Activated CD8-positive, alpha-beta memory T cell treated with anti-CD3 and anti-CD28 coated beads for 36 hours (primary cell): Measurements from ENCODE around the gene MCF2L2. TPM values are rescaled to one million over a fixed set of nuclear protein-coding genes. Genes with fewer than 3 reads are reported as not detected.

Source experiments
- CTCF ChIA-PET: fragments of 350-600 bp; sonication (Branson Sonifier 250); formaldehyde crosslinking; loops from one replicate; lab custom pipeline; 2021; ENCODE audit warnings: antibody characterized with exemption; lab: Charles Lee
- POLR2A ChIA-PET: fragments of 350-600 bp; sonication (Branson Sonifier 250); formaldehyde crosslinking; loops from one replicate; lab custom pipeline; 2021; ENCODE audit warnings: antibody characterized with exemption; lab: Charles Lee
- total RNA-seq, 2 experiments: library from RNA; stranded (reverse); gene quantifications; one replicate each; pipeline ENCODE4 v1.2.3, GENCODE V29; 2021

Gene MCF2L2
- total RNA-seq, 2 experiments from 2014 or later = 3.0 to 3.7 TPM

DNA sequence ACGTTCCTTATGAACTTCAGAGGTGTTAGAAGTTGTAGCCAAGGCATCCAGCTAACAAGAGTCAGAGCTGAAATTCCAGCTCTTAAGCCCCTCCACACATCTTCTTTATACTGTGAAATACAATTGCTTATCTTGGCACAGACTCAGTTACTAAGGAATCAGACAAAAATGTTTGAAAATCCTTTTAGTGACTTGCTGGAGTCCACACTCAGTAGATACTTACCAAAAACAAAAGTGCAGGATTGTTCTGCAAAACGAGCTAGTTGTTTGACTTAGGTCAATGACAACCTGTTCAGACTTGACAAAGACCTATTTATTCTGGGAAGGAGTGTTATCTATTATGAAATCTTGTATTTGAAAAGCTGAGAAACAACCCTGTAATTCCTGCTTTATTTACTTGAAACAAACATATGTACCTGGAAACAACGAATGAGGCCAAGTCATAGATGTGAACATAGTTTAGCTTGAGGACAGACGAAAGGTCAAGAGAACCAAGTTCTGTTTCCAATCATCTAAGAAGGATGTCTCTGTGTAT lies 136.9 kb downstream of the MCF2L2 start:
- ChIA-PET CTCF (interaction anchor here (0.7 to 1.5 kb wide), 2 partner anchors 74 to 88 kb away, joined by 3 read pairs; no protein-coding TSS in a partner anchor), POLR2A (no interaction called here)

DNA sequence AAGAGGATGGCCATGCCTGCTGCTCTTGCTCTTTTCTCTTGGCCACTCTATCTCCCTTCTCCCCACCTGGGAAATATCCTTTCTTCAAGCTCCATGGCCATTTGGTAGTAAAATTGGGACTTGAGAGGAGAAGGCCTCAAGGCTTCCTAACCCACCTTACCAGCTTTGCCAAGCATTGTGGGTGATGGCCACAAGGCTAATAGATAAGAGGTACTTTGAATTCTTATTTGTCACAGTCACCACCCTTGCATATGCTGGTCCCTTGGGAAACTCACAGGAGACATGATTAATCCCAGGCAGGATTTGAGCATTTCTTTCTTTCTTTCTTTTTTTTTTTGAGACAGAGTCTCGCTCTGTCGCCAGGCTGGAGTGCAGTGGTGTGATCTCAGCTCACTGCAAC lies 138.2 kb downstream of the MCF2L2 start:
- ChIA-PET CTCF (no interaction called here), POLR2A (no interaction called here)

DNA sequence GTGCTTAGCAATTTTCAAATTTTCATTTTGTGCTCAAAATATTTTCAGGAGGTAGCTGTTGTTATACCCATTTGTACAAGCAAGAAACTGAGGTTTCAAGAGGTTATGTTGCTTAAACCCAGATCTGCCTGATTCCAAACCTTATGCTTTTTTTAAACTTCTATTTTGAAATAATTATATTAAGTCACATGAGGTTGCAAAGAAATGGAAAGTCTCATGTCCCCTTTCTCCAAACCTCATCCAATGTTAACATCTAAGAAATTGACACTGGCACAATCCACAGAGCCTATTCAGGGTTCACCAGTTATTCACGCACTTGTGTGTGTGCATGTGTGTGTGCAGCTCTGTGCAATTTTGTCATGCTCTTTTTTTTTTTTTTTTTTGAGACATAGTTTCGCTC lies 140.3 kb downstream of the MCF2L2 start:
- CTCF ChIA-PET = no interaction called here

DNA sequence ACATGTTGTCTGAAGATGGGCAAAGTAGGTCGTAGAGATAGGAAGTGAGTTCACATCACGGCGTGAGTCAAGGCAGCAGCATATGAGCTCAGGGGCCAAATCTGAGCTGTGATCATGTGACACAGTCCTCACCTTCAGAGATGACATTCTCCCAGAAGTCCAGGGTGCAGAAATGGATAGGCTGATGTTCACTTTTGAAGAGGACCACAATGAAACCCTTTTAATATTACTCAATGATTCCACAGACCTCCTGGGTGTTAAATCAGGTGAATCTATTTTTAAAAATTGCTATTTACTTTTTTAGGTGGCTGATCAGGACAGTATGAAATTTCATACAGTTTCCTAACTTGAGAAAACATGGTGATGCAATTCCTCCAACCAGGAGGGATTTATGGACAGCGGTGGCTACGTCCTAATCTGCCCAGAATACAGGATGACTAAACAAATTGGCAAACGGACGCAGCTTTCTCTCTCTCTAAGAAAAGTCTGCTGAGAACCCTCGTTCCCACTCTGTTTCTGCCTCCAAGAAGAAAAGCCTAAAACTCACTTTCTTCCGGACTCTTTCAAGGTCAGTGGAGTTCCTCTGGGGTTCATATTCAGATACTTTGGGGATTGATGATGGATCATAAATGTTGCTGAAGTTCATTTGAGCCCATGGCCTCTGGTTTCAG lies 141.0 kb downstream of the MCF2L2 start:
- POLR2A ChIA-PET = no interaction called here
- CTCF ChIA-PET = no interaction called here

More for the DNA sequence above, 140.3 kb downstream of the MCF2L2 start:
- POLR2A ChIA-PET = no interaction called here

DNA sequence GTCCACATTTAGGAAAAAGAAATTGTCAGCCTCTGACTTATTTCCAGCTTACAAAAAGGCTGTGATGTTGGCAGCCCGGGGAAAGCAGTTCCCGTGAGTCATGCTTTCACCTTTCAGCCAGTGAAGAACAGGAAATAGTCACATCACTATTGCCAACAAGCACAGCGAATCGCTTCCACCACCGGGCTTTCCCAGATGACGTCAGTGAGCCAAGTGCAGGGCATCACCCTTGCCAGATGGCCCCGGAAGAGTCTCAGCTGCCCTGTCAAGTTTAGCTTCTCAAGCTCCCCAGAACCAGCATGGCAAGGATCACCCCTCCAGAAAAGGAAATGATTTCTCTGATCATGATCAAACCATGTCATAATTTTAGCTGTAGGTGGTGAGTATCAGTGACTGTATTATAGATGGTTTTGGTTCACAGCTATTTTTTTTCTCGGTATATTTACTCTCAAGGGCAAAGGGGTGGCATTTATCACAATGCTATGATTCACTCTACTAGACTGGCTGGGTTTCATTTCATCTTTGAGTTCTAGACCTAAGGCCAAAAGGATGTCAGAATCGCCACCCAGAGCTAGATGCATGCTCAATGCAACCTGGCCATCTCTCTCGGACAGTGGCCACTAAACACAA lies 142.5 kb downstream of the MCF2L2 start:
- ChIA-PET POLR2A (interaction anchor here (2.2 to 2.4 kb wide), 2 partner anchors 18 to 20 kb away, joined by 6 to 17 read pairs; no protein-coding TSS in a partner anchor), CTCF (interaction anchor here (0.5 to 1.9 kb wide), 7 partner anchors 8 to 349 kb away, joined by 3 to 5 read pairs (median 3); no protein-coding TSS in a partner anchor)

DNA sequence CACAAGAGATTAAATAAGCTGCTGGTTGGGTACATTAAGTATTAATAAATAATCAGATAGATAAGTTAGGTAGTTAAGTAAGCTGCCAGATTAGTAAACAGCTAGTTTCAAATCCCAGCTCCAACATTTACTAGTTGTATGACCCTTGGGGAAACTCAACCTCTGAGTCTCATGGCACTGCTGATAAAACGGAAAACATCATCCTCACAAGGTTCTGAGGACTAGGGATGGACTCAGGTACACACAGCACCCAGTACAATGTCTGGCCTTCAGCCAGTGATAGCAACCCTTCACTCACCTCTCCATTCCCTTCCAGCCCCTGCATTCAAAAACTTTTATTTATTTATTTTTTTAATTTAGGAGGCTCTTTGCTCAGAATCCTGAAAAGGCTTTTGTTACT lies 143.1 kb downstream of the MCF2L2 start:
- CTCF ChIA-PET = interaction anchor here (1.1 to 1.9 kb wide), 3 partner anchors 9 to 101 kb away, joined by 3 to 5 read pairs (median 3); no protein-coding TSS in a partner anchor
- POLR2A ChIA-PET = interaction anchor here (2.2 to 2.4 kb wide), 2 partner anchors 18 to 20 kb away, joined by 6 to 17 read pairs; no protein-coding TSS in a partner anchor

DNA sequence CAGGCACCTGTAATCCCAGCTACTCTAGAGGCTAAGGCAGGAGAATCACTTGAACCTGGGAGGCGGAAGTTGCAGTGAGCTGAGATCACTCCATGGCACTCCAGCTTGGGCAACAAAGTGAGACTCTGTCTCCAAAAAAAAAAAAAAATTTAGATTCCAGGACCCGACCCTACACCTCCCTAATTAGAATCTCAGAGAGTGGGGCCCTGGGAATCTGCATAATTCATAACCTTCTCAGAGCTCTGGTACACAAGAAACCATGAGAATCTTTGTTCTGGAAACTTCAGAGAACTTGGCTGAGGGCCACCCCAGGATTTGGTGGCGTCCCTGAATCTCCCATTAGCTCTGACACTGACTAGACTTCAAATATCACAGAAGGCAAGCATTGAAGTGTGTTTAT lies 143.8 kb downstream of the MCF2L2 start:
- ChIA-PET CTCF (interaction anchor here (0.7 to 1.9 kb wide), 5 partner anchors 10 to 101 kb away, joined by 3 to 5 read pairs (median 3); no protein-coding TSS in a partner anchor), POLR2A (interaction anchor here (2.2 to 2.4 kb wide), 2 partner anchors 17 to 19 kb away, joined by 6 to 17 read pairs; no protein-coding TSS in a partner anchor)

DNA sequence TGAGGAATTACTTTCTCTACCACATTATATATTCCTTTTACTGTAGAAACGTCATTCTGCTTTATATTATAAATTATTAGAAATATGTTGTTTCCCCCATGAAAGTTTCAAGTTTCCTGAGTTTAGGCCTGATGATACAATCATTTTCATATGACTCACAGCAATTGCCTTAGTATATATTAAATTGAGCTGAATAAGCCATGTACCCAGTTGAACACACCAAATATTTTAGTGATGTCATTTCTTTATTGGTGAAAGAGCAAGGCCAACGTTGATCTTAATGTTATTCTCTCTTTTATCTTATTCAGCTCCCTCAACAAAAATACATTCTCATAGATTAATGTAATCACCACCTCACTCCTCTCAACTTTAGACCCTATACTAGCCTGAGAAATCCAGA lies 144.5 kb downstream of the MCF2L2 start:
- CTCF ChIA-PET = interaction anchor here (0.7 to 1.4 kb wide), 3 partner anchors 97 to 101 kb away, joined by 3 to 4 read pairs (median 3); no protein-coding TSS in a partner anchor
- POLR2A ChIA-PET = no interaction called here

DNA sequence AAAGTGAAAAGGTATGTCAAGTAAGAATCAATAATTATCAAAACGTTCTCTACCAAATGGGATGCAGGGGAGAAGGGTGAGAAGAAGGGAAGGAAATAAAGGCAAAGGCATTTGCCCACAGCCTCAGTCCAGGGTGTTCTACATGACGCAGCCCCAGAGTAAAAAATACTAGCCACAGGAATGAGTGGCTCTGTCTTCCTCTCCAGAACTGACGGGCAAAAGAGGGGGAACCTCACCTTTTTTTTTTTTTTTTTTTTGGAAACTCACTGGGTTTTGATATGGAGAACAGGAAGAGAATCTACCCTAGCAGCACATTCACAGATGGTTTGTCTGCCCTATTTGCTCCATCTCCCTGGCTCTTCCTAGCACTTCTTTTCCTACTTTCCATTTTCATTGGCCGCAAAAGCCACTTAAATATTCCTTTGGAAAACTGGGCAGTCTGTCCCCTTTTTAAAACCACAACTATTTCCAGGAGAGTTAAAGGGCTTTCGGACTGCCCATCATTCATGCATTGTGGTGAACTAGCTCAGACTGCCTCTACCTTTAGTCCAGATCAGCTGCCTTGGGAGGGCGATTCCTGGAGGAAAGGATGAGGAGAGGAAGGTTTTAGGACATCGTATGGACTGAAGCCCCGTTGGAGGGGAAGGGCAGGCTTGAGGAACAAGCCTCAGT lies 147.2 kb downstream of the MCF2L2 start:
- ChIA-PET POLR2A (no interaction called here), CTCF (interaction anchor here (0.5 to 1.1 kb wide), 3 partner anchors 102 to 602 kb away, joined by 3 to 4 read pairs (median 3); no protein-coding TSS in a partner anchor)

DNA sequence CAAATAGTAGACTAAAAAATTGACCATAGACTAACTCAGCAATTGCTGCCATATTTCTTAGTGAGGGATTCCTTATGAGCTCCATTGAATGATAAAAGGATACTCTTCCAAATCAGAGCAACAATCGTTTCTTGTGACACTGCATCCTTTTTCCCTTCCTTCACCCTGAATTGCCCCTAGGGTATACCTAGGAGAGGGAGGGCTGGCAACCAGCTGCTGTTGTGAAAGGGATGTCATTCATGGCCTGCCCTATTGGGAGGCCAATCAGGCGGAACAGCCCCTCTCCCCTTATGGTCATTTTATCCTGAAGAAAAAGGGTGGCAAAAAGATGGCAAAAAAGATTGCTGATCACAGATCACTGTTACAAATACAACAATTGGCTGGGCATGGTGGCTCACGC lies 149.0 kb downstream of the MCF2L2 start:
- CTCF ChIA-PET = no interaction called here
- POLR2A ChIA-PET = no interaction called here

DNA sequence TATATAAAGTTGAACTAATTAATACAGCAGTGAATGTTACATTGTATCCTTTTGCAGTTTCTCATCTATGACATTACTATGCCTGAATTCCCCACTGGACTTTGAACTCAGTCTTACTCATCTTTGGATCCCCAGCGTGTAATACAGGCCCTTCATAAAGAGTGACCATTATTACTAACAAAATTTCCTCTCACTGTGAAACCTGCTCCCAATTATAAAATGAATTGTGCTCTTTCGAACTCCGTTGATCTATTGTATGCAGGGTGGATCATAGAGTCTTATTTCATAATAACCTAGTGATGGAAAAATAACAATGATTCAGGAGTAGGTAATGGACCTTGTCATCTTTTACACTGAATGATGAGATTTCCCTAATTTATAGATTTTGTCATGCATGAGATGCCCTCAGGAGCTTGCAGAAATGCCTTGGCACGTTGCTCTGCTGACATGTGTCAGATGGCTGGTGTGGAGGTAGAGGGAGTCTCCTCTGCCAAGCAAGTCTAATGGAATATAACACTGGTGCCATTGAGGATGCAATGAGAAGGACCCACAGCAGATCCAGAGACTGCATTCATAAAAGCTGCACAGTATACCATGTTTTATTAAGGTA lies 149.8 kb downstream of the MCF2L2 start:
- CTCF ChIA-PET = no interaction called here
- POLR2A ChIA-PET = no interaction called here

DNA sequence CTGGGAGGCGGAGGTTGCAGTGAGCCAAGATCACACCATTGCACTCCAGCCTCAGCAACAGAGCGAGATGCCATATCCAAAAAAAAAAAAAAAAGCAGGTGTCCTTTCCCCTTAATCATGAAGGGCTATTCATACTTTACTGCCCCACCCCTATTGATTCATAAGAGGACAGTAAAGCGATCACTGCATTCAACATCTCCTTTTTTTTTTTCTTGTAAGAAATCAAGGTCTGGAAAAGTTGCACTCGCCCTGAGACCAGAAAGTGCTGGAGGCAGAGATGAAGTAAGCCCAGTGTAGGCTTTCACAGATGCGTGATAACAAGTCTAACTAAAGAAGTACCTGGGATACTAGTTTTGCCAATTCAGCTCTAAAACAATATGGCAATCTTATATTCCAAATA lies 151.2 kb downstream of the MCF2L2 start:
- POLR2A ChIA-PET = no interaction called here
- CTCF ChIA-PET = no interaction called here

DNA sequence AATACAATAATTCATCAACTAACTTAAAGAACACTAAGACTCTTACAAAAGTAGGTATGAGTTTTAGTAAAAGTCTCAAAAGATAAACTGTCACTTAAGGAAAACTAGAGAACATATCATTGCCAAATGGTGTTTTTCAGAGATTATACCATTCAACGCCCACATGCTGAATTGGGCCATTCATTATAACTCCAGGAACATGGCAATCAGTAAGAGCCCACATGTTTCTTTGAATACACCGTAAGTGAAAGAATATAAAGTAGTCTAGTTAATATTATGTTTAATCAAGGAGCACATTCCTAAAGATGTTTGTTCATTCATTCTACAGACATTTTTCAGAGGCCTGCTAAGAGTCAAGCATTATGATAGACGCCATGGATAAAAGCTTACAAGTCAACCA lies 152.5 kb downstream of the MCF2L2 start:
- POLR2A ChIA-PET = no interaction called here

DNA sequence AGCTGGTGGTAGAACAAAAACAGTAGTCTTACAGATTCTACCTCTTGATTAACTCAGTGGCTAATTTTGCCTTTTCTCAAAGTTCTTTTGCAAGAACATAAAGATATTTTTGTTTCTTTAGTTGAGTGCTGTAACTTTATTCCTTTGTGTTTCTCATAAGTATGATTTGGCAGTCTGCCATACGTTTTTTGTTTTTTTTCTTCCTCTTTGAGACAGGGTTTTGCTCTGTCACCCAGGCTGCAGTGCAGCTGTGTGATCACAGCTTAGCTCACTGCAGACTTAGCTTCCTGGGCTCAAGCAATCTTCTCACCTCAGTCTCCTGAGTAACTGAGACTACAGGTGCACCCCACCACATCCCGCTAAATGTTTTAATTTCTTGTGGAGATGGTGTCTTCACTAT lies 153.0 kb downstream of the MCF2L2 start:
- CTCF ChIA-PET = no interaction called here
- POLR2A ChIA-PET = no interaction called here

More for the DNA sequence above, 152.5 kb downstream of the MCF2L2 start:
- CTCF ChIA-PET = interaction anchor here (1.0 kb wide), 1 partner anchor 68 kb away, joined by 4 read pairs; no protein-coding TSS in a partner anchor

DNA sequence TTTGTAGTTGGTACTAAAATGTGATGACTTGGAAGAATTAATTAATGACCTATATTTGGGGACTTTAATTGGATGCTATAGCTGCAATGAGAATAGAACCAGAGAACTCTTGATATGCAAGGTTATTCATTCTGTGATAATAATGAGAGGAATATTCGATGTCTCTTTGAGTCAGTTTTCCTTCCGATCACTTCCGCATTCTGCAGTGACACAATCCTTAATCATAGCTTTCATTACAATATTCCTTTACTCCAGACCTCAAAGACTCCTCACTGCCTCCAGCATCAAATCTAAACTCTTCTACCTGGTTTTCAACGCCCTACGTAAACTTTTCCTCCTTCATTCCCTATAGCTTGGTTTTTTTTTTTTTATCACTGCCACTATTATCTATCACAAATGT lies 153.8 kb downstream of the MCF2L2 start:
- POLR2A ChIA-PET = no interaction called here
- CTCF ChIA-PET = no interaction called here

DNA sequence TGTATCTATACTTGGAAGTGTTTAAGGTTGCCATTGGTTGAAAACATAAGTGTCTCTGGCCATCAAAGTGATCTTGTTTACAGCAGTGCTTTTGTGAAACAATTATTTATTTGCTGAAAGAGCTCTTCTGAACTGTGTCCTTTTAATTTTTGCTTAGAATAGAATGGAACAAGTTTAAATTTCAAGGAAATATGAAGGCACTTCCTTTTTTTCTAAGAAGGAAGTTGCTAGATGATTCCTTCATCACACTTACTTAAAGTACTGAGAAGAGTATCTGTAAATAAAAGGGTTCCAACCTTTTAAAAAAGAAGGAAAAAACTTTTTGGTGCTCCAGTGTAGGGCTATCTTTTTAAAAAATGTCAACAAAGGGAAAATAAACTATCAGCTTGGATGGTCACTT lies 155.6 kb downstream of the MCF2L2 start:
- ChIA-PET POLR2A (no interaction called here), CTCF (no interaction called here)

DNA sequence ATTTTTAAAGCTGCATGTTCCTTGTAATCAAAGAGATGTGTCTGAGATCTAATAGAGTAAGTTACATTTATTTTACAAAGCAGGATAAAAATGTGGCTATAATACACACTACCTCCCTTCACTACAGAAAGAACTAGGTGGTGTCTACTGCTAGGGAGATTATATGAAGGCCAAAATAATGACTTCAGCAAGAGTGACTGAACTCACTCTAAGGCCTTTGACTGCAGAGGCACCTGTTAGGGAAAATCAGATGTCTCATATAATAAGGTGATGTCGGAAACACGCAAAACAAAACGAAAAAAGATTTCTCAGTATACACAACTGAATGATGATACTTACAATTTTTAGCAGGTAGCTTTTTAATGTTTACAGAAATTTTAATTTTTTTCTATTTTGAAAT lies 156.3 kb downstream of the MCF2L2 start:
- ChIA-PET POLR2A (no interaction called here), CTCF (no interaction called here)

DNA sequence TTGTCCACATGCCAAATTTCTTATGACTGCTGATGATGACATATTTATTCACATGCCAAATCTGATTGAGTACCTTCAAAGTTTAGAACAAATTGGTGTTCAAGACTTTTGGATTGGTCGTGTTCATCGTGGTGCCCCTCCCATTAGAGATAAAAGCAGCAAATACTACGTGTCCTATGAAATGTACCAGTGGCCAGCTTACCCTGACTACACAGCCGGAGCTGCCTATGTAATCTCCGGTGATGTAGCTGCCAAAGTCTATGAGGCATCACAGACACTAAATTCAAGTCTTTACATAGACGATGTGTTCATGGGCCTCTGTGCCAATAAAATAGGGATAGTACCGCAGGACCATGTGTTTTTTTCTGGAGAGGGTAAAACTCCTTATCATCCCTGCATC lies 158.1 kb downstream of the MCF2L2 start:
- ChIA-PET POLR2A (no interaction called here), CTCF (no interaction called here)

DNA sequence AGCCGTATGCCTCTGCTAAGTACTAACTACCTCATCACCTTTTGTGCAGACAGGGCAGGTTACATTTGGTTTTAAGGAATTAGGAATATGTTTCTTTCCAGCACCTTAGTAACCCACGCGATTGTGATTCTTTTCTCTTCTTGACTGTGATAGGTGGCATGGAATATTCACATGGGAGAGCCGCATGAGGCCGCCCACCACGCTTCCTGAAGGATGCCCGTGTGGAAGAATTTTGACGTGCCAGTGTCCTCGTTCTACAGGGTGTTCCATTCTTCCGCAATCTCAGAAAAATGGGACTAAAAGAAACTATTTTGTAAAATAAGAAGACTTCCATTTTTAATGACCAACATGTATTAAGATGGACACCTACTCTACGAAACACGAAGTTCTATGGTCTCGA lies 159.1 kb downstream of the MCF2L2 start:
- ChIA-PET POLR2A (no interaction called here), CTCF (no interaction called here)
